K562 (cell line): ENCODE results near the gene KIF26B. TPM values are rescaled to one million over a fixed set of nuclear protein-coding genes. Genes with fewer than 3 reads are reported as not detected.
A peak's percentile ranks its signal among the peaks of the same experiment; 100 is the strongest.

Experiments used
- ATAC-seq: fragments of 200-7000 bp; cut with Tn5 transposase; 3 replicates; pipeline ENCODE4 v1.9.1; 2020; ENCODE audit warnings: moderate library complexity
- BruUV-seq: library from RNA; stranded (reverse); fragments of 400-500 nt; replicated peaks from 2 replicates; lab custom pipeline; 2021; lab: Mats Ljungman, UMichigan
- CTCF ChIA-PET: fragments of 300-600 bp; formaldehyde crosslinking; extraction: SDS; loops from one replicate; lab custom pipeline; 2021; ENCODE audit warnings: low intra/inter-chr PET ratio; lab: Yijun Ruan, JAX
- POLR2A ChIA-PET: fragments of 300-600, 350-650 bp; sonication (Branson Sonifier 250); formaldehyde crosslinking; extraction: SDS; loops from one replicate; lab custom pipeline; 2021; ENCODE audit warnings: antibody characterized with exemption, inconsistent platforms; lab: Yijun Ruan, JAX
- DNase-seq, 4 experiments: peaks; one replicate each; pipeline versions ENCODE4 v3.0.0 to v3.0.0-alpha.2; 2011 to 2018; ENCODE audit warnings: low spot score in 3 of 4, mixed read lengths in 3 of 4; ENCODE audit errors: extremely low read depth in 1 of 4
- FAIRE-seq: peaks from 2 replicates; lab custom pipeline; 2011; peaks lifted over from hg19 to GRCh38; lab: Jason Lieb, UNC
- H2AFZ ChIP-seq: 2 replicates; pipeline ENCODE4 v1.6.0; 2011; ENCODE audit warnings: low read depth, low read length, control low read depth, inconsistent platforms
- H3K27ac ChIP-seq: fragments of 200-600 bp; 3 replicates; pipeline ENCODE4 v1.8.0; 2011; ENCODE audit warnings: low read depth, mild to moderate bottlenecking, control low read depth, inconsistent platforms, low read length, moderate library complexity, mixed read lengths; ENCODE audit errors: extremely low read depth
- H3K27me3 ChIP-seq, 2 experiments: fragments of 300-600 bp in 1 of 2; 2 replicates in 1 of 2; 3 replicates in 1 of 2; pipeline versions ENCODE4 v1.6.0 to v1.8.0; 2011; ENCODE audit warnings: inconsistent platforms in 2 of 2, low read length in 2 of 2, mild to moderate bottlenecking in 1 of 2, mixed read lengths in 1 of 2, moderate library complexity in 1 of 2; ENCODE audit not compliant: control insufficient read depth in 2 of 2, insufficient read depth in 2 of 2
- H3K36me3 ChIP-seq: fragments of 300-600 bp; 3 replicates; pipeline ENCODE4 v1.8.0; 2011; ENCODE audit warnings: mild to moderate bottlenecking, low read length, inconsistent platforms; ENCODE audit not compliant: control insufficient read depth, insufficient read depth
- H3K4me1 ChIP-seq, 2 experiments: fragments of 200-600 bp in 1 of 2; replicated peaks in 1 of 2; 2 replicates in 1 of 2; 3 replicates in 1 of 2; pipeline versions ENCODE4 v1.5.1 to v1.8.0; 2011; ENCODE audit warnings: inconsistent platforms in 2 of 2, low read length in 2 of 2, mild to moderate bottlenecking in 1 of 2, mixed read lengths in 1 of 2, moderate library complexity in 1 of 2; ENCODE audit not compliant: control insufficient read depth in 2 of 2, insufficient read depth in 2 of 2
- H3K4me2 ChIP-seq: 2 replicates; pipeline ENCODE4 v1.6.1; 2011; ENCODE audit warnings: low read length, control low read depth, inconsistent platforms, mixed read lengths; ENCODE audit not compliant: insufficient read depth
- H3K4me3 ChIP-seq: fragments of 200-600 bp; sonication (generic), shearing (Covaris generic); 2 replicates; pipeline ENCODE4 v1.5.1; 2016; ENCODE audit warnings: control low read depth, inconsistent platforms
- H3K79me2 ChIP-seq: fragments of 200-600 bp; 3 replicates; pipeline ENCODE4 v1.8.0; 2011; ENCODE audit warnings: low read length, inconsistent platforms; ENCODE audit not compliant: control insufficient read depth, insufficient read depth
- H3K9ac ChIP-seq, 2 experiments: 2 replicates each; pipeline versions ENCODE4 v1.6.0 to v1.6.1; 2011; ENCODE audit warnings: low read depth in 2 of 2, low read length in 2 of 2, control low read depth in 1 of 2, inconsistent platforms in 1 of 2, mild to moderate bottlenecking in 1 of 2, mixed read lengths in 1 of 2; ENCODE audit not compliant: insufficient read depth in 1 of 2
- H3K9me1 ChIP-seq: one replicate; pipeline ENCODE4 v1.6.0; 2011; ENCODE audit warnings: inconsistent platforms, mild to moderate bottlenecking, low read length, moderate library complexity; ENCODE audit not compliant: control insufficient read depth, insufficient read depth
- H3K9me3 ChIP-seq: replicated peaks from 2 replicates; pipeline ENCODE4 v1.5.1; 2011; ENCODE audit warnings: low read depth, low read length, inconsistent platforms; ENCODE audit not compliant: control insufficient read depth, insufficient read depth
- H4K20me1 ChIP-seq: replicated peaks from 2 replicates; pipeline ENCODE4 v1.6.1; 2011; ENCODE audit warnings: low read length, inconsistent platforms, mixed read lengths; ENCODE audit not compliant: control insufficient read depth, insufficient read depth
- GATA2 ChIP-seq: sonication (generic); formaldehyde crosslinking; IDR thresholded peaks from 2 replicates; pipeline ENCODE4 v1.4.0; 2020; ENCODE audit warnings: mild to moderate bottlenecking, missing genetic modification reagents
- HOXB6 ChIP-seq: fragments of 250-450 bp; sonication (Bioruptor Pico); IDR thresholded peaks from 2 replicates; pipeline ENCODE4 v1.5.1; 2022; ENCODE audit warnings: mild to moderate bottlenecking, borderline replicate concordance
- NFIC ChIP-seq: fragments of 450-650 bp; IDR thresholded peaks from 2 replicates; pipeline ENCODE4 v1.6.1; 2017; ENCODE audit warnings: mild to moderate bottlenecking, inconsistent platforms
- OTX1 ChIP-seq: fragments of 450-650 bp; formaldehyde crosslinking; IDR thresholded peaks from 2 replicates; pipeline ENCODE4 v1.4.0; 2022; ENCODE audit warnings: mild to moderate bottlenecking
- SMAD3 ChIP-seq: fragments of 450-650 bp; formaldehyde crosslinking; conservative IDR thresholded peaks from 2 replicates; pipeline ENCODE4 v1.4.0; 2020; ENCODE audit warnings: mild to moderate bottlenecking
- THAP7 ChIP-seq: fragments of 250-450 bp; sonication (Bioruptor Pico); IDR thresholded peaks from 2 replicates; pipeline ENCODE4 v1.5.0; 2021
- ZBED1 ChIP-seq: IDR thresholded peaks from 2 replicates; pipeline ENCODE4 v1.6.1; 2014
- ZNF239 ChIP-seq: fragments of 250-450 bp; sonication (Bioruptor Pico); IDR thresholded peaks from 2 replicates; pipeline ENCODE4 v1.4.0; 2020; ENCODE audit warnings: mild to moderate bottlenecking
- WGBS: fragments of 100-300 bp; shearing (Covaris generic); methylation state at CpG from one replicate; pipeline ENCODE4 v1.1.6; 2016; ENCODE audit warnings: low coverage, mixed read lengths; ENCODE audit not compliant: insufficient coverage; ENCODE audit errors: missing lambda C conversion rate; 5-methylcytosine and 5-hydroxymethylcytosine counted together
- in situ Hi-C: fragments of 300-500 bp; cut with MboI; formaldehyde crosslinking; loops from 4 replicates; pipeline ENCODE4 v1.15.0; 2018; ENCODE audit warnings: inconsistent platforms, mixed read lengths
- intact Hi-C: fragments of 100-400 bp; cut with micrococcal nuclease; formaldehyde crosslinking; loops from 2 replicates; pipeline ENCODE4 v1.14.2; 2022
- polyA plus RNA-seq, 8 experiments: library from polyadenylated mRNA; depleted of rRNA in 4 of 8; stranded (reverse) in 5 of 8; unstranded in 3 of 8; fragments of >200 nt; fragmentation: Nextera tagmentation in 2 of 8; fragmentation: Illumina TruSeq in 1 of 8; extraction: Ambion mirVana in 2 of 8; extraction: Trizol in 1 of 8; gene quantifications; 2 replicates each; pipeline versions ENCODE4 v1.2.1 to v1.2.3, GENCODE V29; 2011 to 2014; ENCODE audit warnings: inconsistent platforms in 1 of 8, missing spikeins in 1 of 8
- total RNA-seq, 7 experiments: library from RNA; depleted of rRNA in 6 of 7; stranded (reverse); fragments of >200 nt in 6 of 7; fragmentation: Illumina TruSeq in 2 of 7; extraction: Trizol in 2 of 7; gene quantifications; 2 replicates each; pipeline versions ENCODE4 v1.2.1 to v1.2.3, GENCODE V29; 2011 to 2021; ENCODE audit warnings: low replicate concordance in 1 of 7

Gene KIF26B
- total and polyA plus RNA-seq, 9 of the 15 experiments (the other 6 are each of a cell fraction or from before 2014, with no cell fraction given) = 0.02 to 0.08 (median 0.03) TPM; not detected in 6

GRCh38 chr1:245370905-245371581 lies 216.3 kb downstream of the KIF26B start:
- peaks cover 72 to 80% of the 10 kb centered on the region in 2 experiments for H3K27me3 ChIP-seq
- WGBS = 3% methylated on average over 18 of the region's 18 CpGs
- POLR2A ChIA-PET = no interaction called here

More at GRCh38 chr1:245370905-245371581, 216.3 kb downstream of the KIF26B start:
- Histone ChIP-seq H3K9ac (no peak overlapping the region), H3K9me1 (no peaks in the 10 kb centered on the region), H3K9me3 (no peaks in the 10 kb centered on the region; the same call in 1 of the 2 replicates), H4K20me1 (peaks cover 6% of the 10 kb centered on the region), H2AFZ (no peak overlapping the region), H3K27ac (no peak overlapping the region), H3K79me2 (no peaks in the 10 kb centered on the region), H3K4me1 (peaks cover 0 to 3% of the 10 kb centered on the region in 2 experiments; a peak in 1 of 5 replicates), H3K36me3 (no peaks in the 10 kb centered on the region), H3K4me2 (no peak overlapping the region), H3K4me3 (no peak overlapping the region)
- in situ Hi-C loops (no loop called here), intact Hi-C loops (no loop called here)
- no TSS peak for BruUV-seq
- CTCF ChIA-PET = no interaction called here
- FAIRE-seq = no peak
- TF ChIP-seq GATA2 (no peak), SMAD3 (CRISPR knock-in tag) (no peak), ZBED1 (no peak), HOXB6 (no peak), THAP7 (CRISPR knock-in tag) (no peak), OTX1 (CRISPR knock-in tag) (no peak), ZNF239 (no peak), NFIC (peak; percentile 54; the same call in 1 of the 2 replicates)
- DNase-seq = no peak
- ATAC-seq = peak; percentile 53; the same call in 2 of the 3 replicates
